NT2/D1 (cell line): ENCODE measurements around the gene SLC12A2.

Source experiments
- DNase-seq: peaks from one replicate; pipeline ENCODE4 v3.0.0-alpha.2; 2011; ENCODE audit warnings: low read depth, low spot score
- H3K27me3 ChIP-seq: 2 replicates; pipeline ENCODE4 v1.6.0; 2011; ENCODE audit warnings: mild to moderate bottlenecking; ENCODE audit not compliant: insufficient read length, insufficient read depth
- H3K36me3 ChIP-seq: 2 replicates; pipeline ENCODE4 v1.6.1; 2011; ENCODE audit warnings: mild to moderate bottlenecking, low read length, mixed read lengths; ENCODE audit not compliant: insufficient read depth, insufficient read length
- H3K4me1 ChIP-seq: 2 replicates; pipeline ENCODE4 v1.5.1; 2011; ENCODE audit not compliant: insufficient read depth, insufficient read length
- H3K4me3 ChIP-seq: 2 replicates; pipeline ENCODE4 v1.5.1; 2011; ENCODE audit warnings: low read depth; ENCODE audit not compliant: insufficient read length
- H3K9ac ChIP-seq: 2 replicates; pipeline ENCODE4 v1.6.0; 2011; ENCODE audit warnings: low read depth; ENCODE audit not compliant: insufficient read length
- H3K9me3 ChIP-seq: 2 replicates; pipeline ENCODE4 v1.5.1; 2011; ENCODE audit warnings: mild to moderate bottlenecking, low read length; ENCODE audit not compliant: insufficient read depth
- SUZ12 ChIP-seq: IDR thresholded peaks from 2 replicates; pipeline ENCODE4 v1.6.1; 2011; ENCODE audit not compliant: insufficient read length, insufficient read depth; ENCODE audit errors: extremely low read depth
- YY1 ChIP-seq: IDR thresholded peaks from 2 replicates; pipeline ENCODE4 v1.6.1; 2011; ENCODE audit not compliant: insufficient read length, insufficient read depth
- ZNF274 ChIP-seq: IDR thresholded peaks from 2 replicates; pipeline ENCODE4 v1.6.1; 2011; ENCODE audit warnings: mild to moderate bottlenecking, low read depth, low read length

The SLC12A2 gene

DNA sequence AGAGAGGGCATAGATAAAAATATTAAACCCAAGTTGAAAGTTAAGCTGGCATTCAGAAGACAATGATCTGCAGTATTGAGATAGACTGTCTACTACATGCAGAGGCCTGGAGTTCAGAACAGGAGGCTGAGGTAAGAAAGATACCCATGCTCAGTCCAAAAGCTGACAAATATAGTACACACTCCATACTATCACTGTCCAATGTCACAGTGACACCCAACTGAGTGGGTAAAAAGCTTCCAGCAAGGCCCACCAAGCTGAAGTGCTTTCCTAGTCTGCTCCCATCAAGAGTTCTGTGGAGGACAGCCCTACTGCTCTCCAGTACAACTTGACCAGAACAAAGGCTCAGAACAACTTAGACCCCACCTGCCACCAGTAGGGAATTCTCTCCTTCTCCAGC lies 124.9 kb downstream of the SLC12A2 start:
- no peaks in the 10 kb centered on the region for H3K36me3 ChIP-seq
- TF ChIP-seq SUZ12 (no peak), ZNF274 (no peak), YY1 (no peak)
- no peaks in the 10 kb centered on the region for H3K27me3 ChIP-seq
- no peaks in the 10 kb centered on the region for H3K9me3 ChIP-seq
- H3K9ac ChIP-seq = no peak overlapping the region
- DNase-seq = no peak
- H3K4me1 ChIP-seq = no peaks in the 10 kb centered on the region
- no peak overlapping the region for H3K4me3 ChIP-seq

DNA sequence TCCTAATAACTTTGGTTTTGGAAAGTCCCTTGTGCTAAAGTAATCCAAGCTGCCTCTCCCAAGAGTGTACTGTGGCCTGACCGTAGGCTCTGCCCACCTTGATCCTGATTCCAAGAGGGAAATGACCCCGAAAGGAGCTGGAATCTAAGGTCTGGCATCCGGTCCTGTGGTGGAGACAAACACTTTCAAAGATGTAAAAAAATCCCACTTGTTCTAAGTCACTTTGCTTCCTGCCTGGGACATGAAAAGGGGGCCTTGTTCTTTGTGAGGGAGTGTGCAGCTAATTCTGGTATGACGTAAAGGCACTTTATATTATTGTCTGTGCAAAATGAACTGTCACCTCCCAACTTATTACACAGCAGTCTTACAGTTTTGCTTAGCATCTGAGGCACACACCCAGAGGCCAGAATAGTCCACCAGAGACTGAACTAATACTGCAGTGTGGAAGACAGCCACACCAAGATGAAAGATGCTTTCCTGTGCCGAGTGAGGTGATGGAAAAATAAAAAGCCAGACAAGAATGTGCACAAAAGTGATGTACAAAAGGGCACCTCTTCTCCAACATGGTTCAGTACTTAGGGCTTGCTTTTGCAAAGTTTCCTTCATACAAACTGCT lies 128.7 kb downstream of the SLC12A2 start:
- DNase-seq = no peak
- Histone ChIP-seq H3K4me3 (no peak overlapping the region), H3K36me3 (no peaks in the 10 kb centered on the region), H3K9me3 (no peaks in the 10 kb centered on the region), H3K9ac (no peak overlapping the region), H3K27me3 (no peaks in the 10 kb centered on the region), H3K4me1 (no peaks in the 10 kb centered on the region)
- no peak for TF ChIP-seq SUZ12

DNA sequence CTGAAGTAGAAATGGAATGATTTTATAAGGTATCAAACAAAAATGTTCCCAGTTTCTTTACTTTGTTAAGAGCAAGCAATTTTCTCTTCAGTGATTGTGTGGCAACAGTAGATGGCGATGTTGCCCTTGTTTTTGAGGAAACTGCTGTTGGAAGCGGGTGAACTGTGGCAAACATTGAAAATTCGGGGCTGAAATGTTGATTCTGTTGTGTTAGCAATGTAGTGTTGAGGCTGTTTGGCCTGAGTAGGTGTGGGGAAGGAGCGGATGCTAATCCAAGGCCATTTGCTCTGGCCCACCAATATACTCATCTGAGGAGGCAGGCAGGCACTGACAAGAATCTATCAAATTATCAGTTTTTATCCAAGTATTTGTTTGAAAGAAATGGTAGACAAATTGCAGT lies 129.8 kb downstream of the SLC12A2 start:
- H3K36me3 ChIP-seq = no peaks in the 10 kb centered on the region
- H3K9me3 ChIP-seq = no peaks in the 10 kb centered on the region
- DNase-seq = peak; percentile 44
- no peak overlapping the region for H3K9ac ChIP-seq
- H3K4me3 ChIP-seq = no peak overlapping the region
- no peaks in the 10 kb centered on the region for H3K27me3 ChIP-seq
- H3K4me1 ChIP-seq = no peaks in the 10 kb centered on the region
- no peak for TF ChIP-seq ZNF274
- no peak for TF ChIP-seq SUZ12
- no peak for TF ChIP-seq YY1

DNA sequence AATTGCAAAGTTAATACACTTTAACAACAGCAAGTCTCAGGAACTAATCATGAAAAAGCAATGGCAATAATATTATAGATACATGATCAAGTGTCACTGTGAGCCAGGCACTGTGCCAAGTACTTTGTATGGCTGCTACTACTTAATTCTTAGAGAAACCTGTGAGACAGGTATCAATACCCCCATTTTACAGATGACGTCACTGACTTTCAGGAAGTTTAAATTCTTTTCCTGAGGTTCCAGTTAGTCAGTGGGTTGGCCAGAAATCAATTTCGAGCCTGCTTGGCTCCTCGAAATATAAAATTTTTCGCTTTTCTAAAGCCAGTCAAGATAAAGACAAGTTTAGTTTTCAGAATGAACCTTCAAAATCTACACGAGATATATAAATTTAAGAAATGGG lies 130.3 kb downstream of the SLC12A2 start:
- no peaks in the 10 kb centered on the region for H3K9me3 ChIP-seq
- no peak overlapping the region for H3K9ac ChIP-seq
- H3K4me3 ChIP-seq = no peak overlapping the region
- TF ChIP-seq ZNF274 (no peak), SUZ12 (no peak), YY1 (no peak)
- DNase-seq = no peak
- H3K36me3 ChIP-seq = no peaks in the 10 kb centered on the region
- H3K27me3 ChIP-seq = no peaks in the 10 kb centered on the region
- no peaks in the 10 kb centered on the region for H3K4me1 ChIP-seq

DNA sequence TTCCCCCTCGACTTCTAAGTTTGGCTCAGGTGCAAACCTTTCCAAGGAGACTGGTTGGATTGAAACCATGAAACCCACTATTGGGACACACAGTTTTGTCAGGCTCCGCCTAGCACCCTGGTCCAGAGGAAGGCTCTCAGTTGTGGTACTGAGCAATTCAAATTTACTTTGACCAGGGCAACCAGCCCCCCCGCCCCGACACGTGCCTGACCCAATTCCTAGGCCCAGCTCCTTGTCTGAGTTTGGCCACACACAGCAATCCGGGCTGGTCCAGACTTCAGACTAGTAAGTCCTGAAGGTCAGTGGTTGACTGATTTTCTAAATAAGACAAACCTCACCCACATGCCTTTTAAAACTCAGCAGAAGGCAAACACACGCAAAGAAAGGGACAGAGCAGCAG lies 132.7 kb downstream of the SLC12A2 start:
- Histone ChIP-seq H3K9me3 (no peaks in the 10 kb centered on the region), H3K36me3 (no peaks in the 10 kb centered on the region), H3K4me3 (no peak overlapping the region), H3K9ac (no peak overlapping the region), H3K27me3 (no peaks in the 10 kb centered on the region), H3K4me1 (no peaks in the 10 kb centered on the region)
- TF ChIP-seq YY1 (no peak), ZNF274 (no peak), SUZ12 (no peak)
- no peak for DNase-seq

DNA sequence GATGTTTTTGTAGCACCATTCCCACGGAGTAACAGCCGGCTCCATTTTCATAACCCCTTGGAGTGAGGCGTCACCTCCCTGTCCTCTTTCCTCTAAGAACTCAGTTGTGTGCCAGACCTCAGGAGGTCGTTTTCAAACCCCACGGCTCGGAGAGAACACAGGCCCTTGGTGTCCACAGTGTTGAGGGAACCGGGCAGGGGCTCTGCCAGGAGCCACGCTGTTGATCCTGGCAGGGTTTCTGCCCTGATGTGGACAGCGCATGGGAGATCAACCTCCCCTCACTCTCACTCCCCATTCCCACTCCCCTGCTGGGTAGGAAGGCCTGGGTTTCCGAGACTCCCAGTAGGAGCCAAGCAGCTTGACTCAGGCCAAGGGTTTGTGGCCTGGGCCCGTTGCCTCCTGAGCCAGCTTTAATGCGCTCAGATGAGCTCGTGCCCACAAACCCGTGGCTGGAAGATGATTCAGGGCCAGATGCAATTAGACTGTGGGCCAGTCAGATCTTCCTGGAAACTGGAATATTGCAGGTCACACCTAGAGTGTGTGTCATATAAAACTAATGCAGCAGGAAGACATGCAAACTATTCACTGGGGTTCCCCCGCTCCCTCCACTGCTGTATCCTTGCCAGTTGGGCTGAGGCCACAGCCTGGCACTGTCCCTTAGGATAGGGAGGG lies 133.4 kb downstream of the SLC12A2 start:
- Histone ChIP-seq H3K27me3 (no peaks in the 10 kb centered on the region), H3K9me3 (no peaks in the 10 kb centered on the region), H3K4me3 (no peak overlapping the region), H3K36me3 (no peaks in the 10 kb centered on the region), H3K4me1 (no peaks in the 10 kb centered on the region), H3K9ac (no peak overlapping the region)
- DNase-seq = no peak
- TF ChIP-seq YY1 (no peak), SUZ12 (no peak), ZNF274 (no peak)

DNA sequence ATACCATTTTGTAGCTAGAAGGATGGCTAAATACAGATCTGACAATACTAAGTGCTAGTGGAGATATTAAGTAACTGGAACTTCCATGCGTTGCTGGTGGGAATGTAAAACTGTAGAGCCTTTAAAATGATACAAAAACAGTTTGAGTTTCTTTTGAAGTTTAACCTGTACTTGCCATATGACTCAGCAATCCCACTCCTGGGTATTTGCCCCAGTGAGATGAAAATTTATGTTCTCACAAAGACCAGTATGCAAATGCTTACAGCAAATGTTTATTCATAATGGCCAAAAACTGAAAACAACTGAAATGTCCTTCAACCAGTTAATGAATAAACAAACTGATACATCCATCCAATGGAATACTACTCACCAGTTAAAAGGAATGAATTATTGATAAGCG lies 137.3 kb downstream of the SLC12A2 start:
- Histone ChIP-seq H3K4me1 (no peaks in the 10 kb centered on the region), H3K36me3 (no peaks in the 10 kb centered on the region), H3K9ac (no peak overlapping the region), H3K27me3 (no peaks in the 10 kb centered on the region), H3K9me3 (no peaks in the 10 kb centered on the region), H3K4me3 (no peak overlapping the region)
- TF ChIP-seq YY1 = no peak
- TF ChIP-seq SUZ12 = no peak
- TF ChIP-seq ZNF274 = no peak
- no peak for DNase-seq
